ENCODE measurements around the gene UBXN6.

UBXN6 gene

GRCh38 chr19:4455719-4456475, 1.7 kb downstream of the UBXN6 start:
- DNase-seq, result no peak

GRCh38 chr19:4454747-4455718, 2.6 kb downstream of the UBXN6 start:
- DNase-seq, result no peak

- no peak for DNase-seq
These were observed 4.1 kb downstream of the UBXN6 start for GRCh38 chr19:4453232-4454179.

GRCh38 chr19:4452230-4452990, 5.2 kb downstream of the UBXN6 start:
- no peak for DNase-seq

- DNase-seq, result no peak
These were observed 8.0 kb downstream of the UBXN6 start for GRCh38 chr19:4449639-4450028.

GRCh38 chr19:4449022-4449638, 8.5 kb downstream of the UBXN6 start:
- DNase-seq, result no peak

- no peak for DNase-seq
These were observed 9.2 kb downstream of the UBXN6 start for GRCh38 chr19:4448147-4448985.

GRCh38 chr19:4447327-4448146, 10.1 kb downstream of the UBXN6 start:
- no peak for DNase-seq

GRCh38 chr19:4446704-4447200, 10.8 kb downstream of the UBXN6 start:
- no peak for DNase-seq

GRCh38 chr19:4445963-4446703, 11.5 kb downstream of the UBXN6 start:
- no peak for DNase-seq

GRCh38 chr19:4444765-4445741, 12.5 kb downstream of the UBXN6 start:
- DNase-seq, result no peak

GRCh38 chr19:4443966-4444764, 13.4 kb downstream of the UBXN6 start:
- DNase-seq, result no peak

GRCh38 chr19:4443188-4443587, 14.4 kb downstream of the UBXN6 start:
- DNase-seq, result no peak

- no peak for DNase-seq
These were observed 14.8 kb downstream of the UBXN6 start for GRCh38 chr19:4442819-4443146.

- no peak for DNase-seq
These were observed 15.4 kb downstream of the UBXN6 start for GRCh38 chr19:4441994-4442818.

- no peak for DNase-seq
These were observed 18.4 kb downstream of the UBXN6 start for GRCh38 chr19:4439243-4439642.

All from activated CD4-positive, alpha-beta T cell treated with anti-CD3 and anti-CD28 coated beads, Interleukin-10, Interleukin-2, amounts not matched to agents 100 ng/mL and 50 ng/mL, durations not matched to agents 16 hours and 8 hours (primary cell).